Erythroblast (primary cell): Measurements from ENCODE around the gene ZBTB20.

Experiments used
- GATA1 ChIP-seq: IDR thresholded peaks from 2 replicates; pipeline ENCODE4 v1.6.1; 2011; ENCODE audit warnings: low read depth, mild to moderate bottlenecking, control low read depth, low read length, moderate library complexity
- POLR2A ChIP-seq: IDR thresholded peaks from 2 replicates; pipeline ENCODE4 v1.6.1; 2011; ENCODE audit warnings: mild to moderate bottlenecking, low read length

DNA sequence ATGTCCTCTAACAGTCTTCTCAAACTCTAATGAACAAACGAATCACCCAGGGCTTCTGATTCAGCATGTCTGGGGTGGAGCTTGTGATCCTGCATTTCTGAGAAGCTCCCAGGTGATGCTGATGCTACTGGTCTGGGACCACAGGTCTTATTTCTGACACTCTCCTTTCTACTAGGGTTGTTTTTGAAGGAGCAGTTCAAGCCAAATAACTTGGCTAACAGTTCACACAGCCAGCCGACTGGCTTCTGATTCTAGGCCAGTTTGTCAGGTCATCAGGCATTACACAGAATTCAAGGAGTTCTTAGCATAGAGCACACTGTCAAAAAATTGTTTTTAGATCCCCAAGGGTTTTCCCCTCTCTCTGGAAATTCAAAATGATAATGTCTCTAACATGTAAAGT is 752.5 kb downstream of the ZBTB20 start:
- TF ChIP-seq POLR2A (no peak), GATA1 (no peak)
